Duodenal mucosa (tissue), 2 donors: Measurements from ENCODE around the gene SPTSSA.
"Not testable (repeated sequence)": the region's sequence is repeated elsewhere in the genome, so short reads cannot be mapped to it uniquely, and the experiment has no call there.

Experiments used
- H3K27ac ChIP-seq: one replicate; pipeline ENCODE4 v1.7.0; 2013; ENCODE audit warnings: low read depth, low read length
- H3K27me3 ChIP-seq, 2 donors: one replicate each; pipeline ENCODE4 v1.7.0; 2013; ENCODE audit warnings: low read length in 2 of 2, control low read depth in 1 of 2; ENCODE audit not compliant: insufficient read depth in 2 of 2, control insufficient read depth in 1 of 2
- H3K36me3 ChIP-seq, 2 donors: one replicate each; pipeline ENCODE4 v1.7.0; 2013; ENCODE audit warnings: low read length in 2 of 2, control low read depth in 1 of 2; ENCODE audit not compliant: insufficient read depth in 2 of 2, control insufficient read depth in 1 of 2
- H3K4me1 ChIP-seq, 2 donors: one replicate each; pipeline ENCODE4 v1.7.0; 2013; ENCODE audit warnings: low read length in 2 of 2, control low read depth in 1 of 2; ENCODE audit not compliant: insufficient read depth in 2 of 2, control insufficient read depth in 1 of 2
- H3K4me3 ChIP-seq, 2 donors: one replicate each; pipeline ENCODE4 v1.7.0; 2013; ENCODE audit warnings: low read length in 2 of 2, low read depth in 1 of 2
- H3K9ac ChIP-seq, 2 donors: one replicate each; pipeline ENCODE4 v1.7.0; 2013; ENCODE audit warnings: low read length in 2 of 2, low read depth in 1 of 2
- H3K9me3 ChIP-seq, 2 donors: one replicate each; pipeline ENCODE4 v1.7.0; 2013; ENCODE audit warnings: low read length in 2 of 2, control low read depth in 1 of 2; ENCODE audit not compliant: control insufficient read depth in 1 of 2

Gene SPTSSA, protein sequence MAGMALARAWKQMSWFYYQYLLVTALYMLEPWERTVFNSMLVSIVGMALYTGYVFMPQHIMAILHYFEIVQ

DNA sequence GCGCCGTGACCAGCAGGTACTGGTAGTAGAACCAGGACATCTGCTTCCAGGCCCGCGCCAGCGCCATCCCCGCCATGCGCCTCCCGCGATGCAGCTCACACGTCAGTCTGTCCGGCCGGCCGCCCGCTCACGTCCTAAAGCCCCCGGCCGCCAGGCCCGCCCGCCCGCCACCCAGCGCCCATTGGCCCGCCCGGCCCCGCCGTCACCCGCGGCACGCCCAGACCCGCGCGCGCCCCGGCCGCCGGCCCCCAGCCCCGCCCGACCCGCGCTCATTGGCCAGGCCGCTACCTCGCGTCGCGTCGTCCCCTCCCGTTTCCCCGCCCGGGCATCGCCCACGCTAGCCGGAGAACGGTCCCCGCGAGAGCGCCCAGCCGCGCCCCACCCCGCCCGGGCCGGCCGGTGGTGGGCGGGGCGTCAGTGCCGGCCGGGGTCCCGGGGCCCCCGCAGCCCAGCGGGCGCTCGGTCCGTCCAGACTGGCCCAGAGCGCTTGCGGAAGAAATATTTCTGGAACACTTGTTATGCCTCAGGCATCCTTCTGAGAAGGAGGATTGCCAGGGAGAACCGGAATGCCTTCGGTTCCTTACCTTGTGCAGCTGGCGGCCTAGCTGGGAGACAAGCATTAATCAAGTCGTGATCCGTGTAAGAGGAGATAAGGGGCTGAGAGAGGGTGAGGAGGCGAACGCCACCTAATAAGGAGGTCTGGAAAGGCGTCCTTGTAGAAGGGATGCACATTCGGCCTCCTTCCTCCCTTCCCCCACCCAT is at the start of gene SPTSSA:
TSS of gene SPTSSA (minus strand) at position 109 of the 762 bp plus-strand sequence. CDS start at position 76, 33 bp downstream.
- H3K9ac ChIP-seq: peak within 1 kb of the TSS; percentile 65 to 80
- H3K9me3 ChIP-seq: no peaks in the 10 kb centered on the region
- H3K36me3 ChIP-seq: no peaks in the 10 kb centered on the region
- peak within 1 kb of the TSS; percentile 87 for H3K27ac ChIP-seq
- H3K4me1 ChIP-seq: peaks cover 24 to 28% of the 10 kb centered on the region in 2 donors
- no peaks in the 10 kb centered on the region for H3K27me3 ChIP-seq
- H3K4me3 ChIP-seq: peak within 1 kb of the TSS; percentile 80 to 86

DNA sequence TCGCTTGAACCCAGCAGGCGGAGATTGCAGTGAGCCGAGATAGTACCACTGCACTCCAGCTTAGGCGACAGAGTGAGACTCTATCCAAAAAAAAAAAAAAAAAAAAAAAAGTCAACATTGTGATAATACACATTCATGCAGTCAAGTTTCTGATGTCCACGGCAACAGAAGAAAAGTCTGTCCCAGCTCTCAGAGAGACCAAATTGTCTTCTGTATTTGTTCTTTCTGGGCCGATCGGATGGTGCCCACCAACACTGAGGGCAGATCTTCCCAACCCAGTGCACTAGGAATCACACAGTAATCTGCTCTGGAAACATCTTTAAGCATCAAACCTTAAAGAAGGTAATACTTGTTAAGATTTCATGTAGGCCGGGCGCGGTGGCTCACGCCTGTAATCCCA is 45.8 kb upstream of the SPTSSA start:
- no peaks in the 10 kb centered on the region for H3K27me3 ChIP-seq
- no peaks in the 10 kb centered on the region for H3K9me3 ChIP-seq
- no peak overlapping the region for H3K9ac ChIP-seq
- H3K27ac ChIP-seq: no peak overlapping the region
- no peak overlapping the region for H3K4me3 ChIP-seq
- H3K36me3 ChIP-seq: no peaks in the 10 kb centered on the region
- peaks cover 0 to 8% of the 10 kb centered on the region in 2 donors for H3K4me1 ChIP-seq

DNA sequence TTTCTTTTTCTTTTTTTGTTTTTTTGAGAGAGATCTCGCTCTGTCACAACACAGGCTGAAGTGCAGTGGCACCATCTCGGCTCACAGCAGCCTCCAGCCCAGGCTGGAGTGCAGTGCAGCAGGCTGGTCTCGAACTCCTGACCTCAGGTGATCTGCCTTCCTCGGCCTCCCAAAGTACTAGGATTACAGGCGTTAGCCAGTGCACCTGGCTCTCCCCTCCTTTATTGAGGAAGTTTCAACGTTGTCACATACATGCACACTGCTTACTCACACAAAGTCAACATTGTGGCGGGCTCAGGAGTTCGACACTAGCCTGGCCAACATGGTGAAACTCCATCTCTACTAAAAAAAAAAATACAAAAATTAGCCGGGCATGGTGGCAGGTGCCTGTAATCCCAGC is 45.4 kb upstream of the SPTSSA start:
- Histone ChIP-seq H3K27ac (no peak overlapping the region), H3K4me1 (peaks cover 4 to 8% of the 10 kb centered on the region in 2 donors), H3K4me3 (no peak overlapping the region), H3K36me3 (no peaks in the 10 kb centered on the region), H3K9ac (no peak overlapping the region), H3K9me3 (no peaks in the 10 kb centered on the region), H3K27me3 (no peaks in the 10 kb centered on the region)

DNA sequence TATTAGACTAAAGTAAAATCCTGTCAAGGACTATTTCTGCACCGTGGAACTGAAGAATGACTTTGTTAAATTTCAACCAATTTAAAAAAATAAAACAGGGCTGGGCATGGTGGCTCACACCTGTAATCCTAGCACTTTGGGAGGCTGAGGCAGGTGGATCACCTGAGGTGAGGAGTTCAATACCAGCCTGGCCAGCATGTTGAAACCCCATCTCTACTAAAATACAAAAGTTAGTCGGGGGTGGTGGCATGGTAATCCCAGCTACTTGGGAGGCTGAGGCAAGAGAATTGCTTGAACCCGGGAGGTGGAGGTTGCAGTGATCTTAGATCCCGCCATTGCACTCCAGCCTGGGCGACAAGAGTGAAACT is 43.1 kb upstream of the SPTSSA start:
- H3K9ac ChIP-seq, H3K27me3 ChIP-seq, H3K36me3 ChIP-seq, H3K4me3 ChIP-seq, H3K9me3 ChIP-seq: not testable (repeated sequence)
- Histone ChIP-seq H3K4me1 (peaks cover 11 to 14% of the 10 kb centered on the region in 2 donors), H3K27ac (peak overlapping the region; percentile 56)

DNA sequence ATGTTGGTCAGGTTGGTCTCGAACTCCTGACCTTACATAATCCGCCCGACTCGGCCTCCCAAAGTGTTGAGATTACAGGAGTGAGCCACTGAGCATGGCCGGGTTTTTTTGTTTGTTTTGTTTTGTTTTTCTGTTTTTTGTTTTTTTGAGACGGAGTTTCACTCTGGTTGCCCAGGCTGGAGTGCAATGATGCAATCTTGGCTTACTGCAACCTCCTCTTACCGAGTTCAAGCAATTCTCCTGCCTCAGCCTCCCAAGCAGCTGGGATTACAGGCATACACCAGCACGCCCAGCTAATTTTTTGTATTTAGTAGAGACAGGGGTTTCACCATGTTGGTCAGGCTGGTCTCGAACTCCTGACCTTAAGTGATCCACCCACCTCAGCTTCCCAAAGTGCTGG is 42.0 kb upstream of the SPTSSA start:
- H3K27me3 ChIP-seq, H3K36me3 ChIP-seq, H3K9ac ChIP-seq, H3K9me3 ChIP-seq, H3K27ac ChIP-seq, H3K4me3 ChIP-seq: not testable (repeated sequence)
- peaks cover 11 to 14% of the 10 kb centered on the region in 2 donors for H3K4me1 ChIP-seq

DNA sequence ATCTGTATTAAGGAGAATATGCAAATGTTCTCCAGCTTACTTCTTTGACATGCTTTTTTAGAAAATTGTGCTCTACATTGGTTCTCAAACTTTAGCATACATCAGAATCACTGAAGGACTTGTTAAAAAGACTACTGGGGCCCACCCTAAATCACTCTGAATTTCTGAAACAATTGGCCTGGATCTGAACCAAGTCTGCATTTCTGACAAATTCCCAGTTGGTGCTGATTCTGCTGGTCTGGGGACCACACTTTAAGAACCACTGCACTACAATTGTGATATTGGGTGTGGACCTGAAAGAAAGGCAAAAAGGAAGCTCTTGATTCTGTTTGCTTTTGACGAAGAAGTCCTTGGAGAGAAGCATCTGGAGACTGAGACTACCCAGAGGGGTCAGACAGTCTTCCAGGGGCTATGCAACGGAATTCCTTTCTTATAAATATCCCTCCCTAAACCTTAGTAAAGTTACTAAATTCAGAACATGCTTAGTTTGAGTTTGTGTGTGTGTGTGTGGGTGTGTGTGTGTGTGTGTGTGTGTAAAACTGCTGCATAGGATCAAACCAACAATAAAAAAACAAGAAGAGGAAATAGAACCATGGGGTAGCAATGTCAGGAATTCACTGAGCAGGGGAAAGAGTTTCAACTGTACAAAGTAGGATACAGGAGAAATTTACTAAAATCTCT is 40.6 kb upstream of the SPTSSA start:
- no peak overlapping the region for H3K9ac ChIP-seq
- peaks cover 12 to 15% of the 10 kb centered on the region in 2 donors for H3K4me1 ChIP-seq
- no peaks in the 10 kb centered on the region for H3K9me3 ChIP-seq
- no peaks in the 10 kb centered on the region for H3K27me3 ChIP-seq
- H3K27ac ChIP-seq: no peak overlapping the region
- H3K36me3 ChIP-seq: no peaks in the 10 kb centered on the region
- no peak overlapping the region for H3K4me3 ChIP-seq

DNA sequence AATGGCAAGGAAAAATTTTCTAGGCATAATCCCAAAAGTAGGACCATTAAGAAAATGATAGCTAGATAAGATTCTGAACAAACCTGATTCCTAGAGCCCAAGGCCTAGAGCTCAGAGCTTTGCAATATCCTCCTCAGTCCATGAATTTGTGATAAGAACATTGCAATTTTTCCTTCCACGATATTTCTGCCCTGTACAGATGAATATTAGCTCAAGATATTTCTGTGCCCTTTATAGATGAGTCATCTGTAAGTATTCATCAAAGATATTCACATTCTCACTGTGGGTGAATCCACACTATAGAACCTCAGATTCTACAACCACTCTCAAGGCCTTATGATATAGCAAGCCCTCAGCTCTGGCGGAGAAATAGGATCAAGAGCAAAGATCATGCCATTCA is 40.0 kb upstream of the SPTSSA start:
- Histone ChIP-seq H3K9ac (no peak overlapping the region), H3K36me3 (no peaks in the 10 kb centered on the region), H3K4me3 (no peak overlapping the region), H3K9me3 (no peaks in the 10 kb centered on the region), H3K27me3 (no peaks in the 10 kb centered on the region), H3K4me1 (peaks cover 19 to 21% of the 10 kb centered on the region in 2 donors), H3K27ac (no peak overlapping the region)

DNA sequence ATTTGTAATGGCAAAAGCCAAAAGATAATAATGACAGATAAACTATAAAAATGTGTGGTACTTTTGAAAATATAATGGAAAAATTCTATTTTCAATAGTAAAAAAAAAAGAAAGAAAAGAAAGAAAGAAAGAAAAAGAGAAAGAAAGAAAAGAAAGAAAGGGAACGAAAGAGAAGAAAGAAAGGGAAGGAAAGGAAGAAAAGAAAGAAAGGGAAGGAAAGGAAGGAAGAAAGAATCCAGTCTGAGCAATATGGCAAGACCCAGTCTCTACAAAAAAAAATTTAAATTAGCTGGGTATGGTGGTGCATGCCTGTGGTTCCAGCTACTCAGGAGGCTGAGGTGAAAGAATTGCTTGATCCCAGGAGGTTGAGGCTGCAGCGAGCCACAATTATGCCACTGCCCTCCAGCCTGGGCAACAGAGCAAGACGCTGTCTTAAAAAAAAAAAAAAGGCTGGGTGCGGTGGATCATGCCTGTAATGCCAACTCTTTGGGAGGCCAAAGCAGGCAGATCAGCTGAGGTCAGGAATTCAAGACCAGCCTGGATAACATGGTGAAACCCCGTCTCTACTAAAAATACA is 39.1 kb upstream of the SPTSSA start:
- no peak overlapping the region for H3K4me3 ChIP-seq
- no peaks in the 10 kb centered on the region for H3K27me3 ChIP-seq
- H3K27ac ChIP-seq: no peak overlapping the region
- H3K36me3 ChIP-seq: no peaks in the 10 kb centered on the region
- H3K9me3 ChIP-seq: no peaks in the 10 kb centered on the region
- no peak overlapping the region for H3K9ac ChIP-seq
- H3K4me1 ChIP-seq: peaks cover 23 to 28% of the 10 kb centered on the region in 2 donors

DNA sequence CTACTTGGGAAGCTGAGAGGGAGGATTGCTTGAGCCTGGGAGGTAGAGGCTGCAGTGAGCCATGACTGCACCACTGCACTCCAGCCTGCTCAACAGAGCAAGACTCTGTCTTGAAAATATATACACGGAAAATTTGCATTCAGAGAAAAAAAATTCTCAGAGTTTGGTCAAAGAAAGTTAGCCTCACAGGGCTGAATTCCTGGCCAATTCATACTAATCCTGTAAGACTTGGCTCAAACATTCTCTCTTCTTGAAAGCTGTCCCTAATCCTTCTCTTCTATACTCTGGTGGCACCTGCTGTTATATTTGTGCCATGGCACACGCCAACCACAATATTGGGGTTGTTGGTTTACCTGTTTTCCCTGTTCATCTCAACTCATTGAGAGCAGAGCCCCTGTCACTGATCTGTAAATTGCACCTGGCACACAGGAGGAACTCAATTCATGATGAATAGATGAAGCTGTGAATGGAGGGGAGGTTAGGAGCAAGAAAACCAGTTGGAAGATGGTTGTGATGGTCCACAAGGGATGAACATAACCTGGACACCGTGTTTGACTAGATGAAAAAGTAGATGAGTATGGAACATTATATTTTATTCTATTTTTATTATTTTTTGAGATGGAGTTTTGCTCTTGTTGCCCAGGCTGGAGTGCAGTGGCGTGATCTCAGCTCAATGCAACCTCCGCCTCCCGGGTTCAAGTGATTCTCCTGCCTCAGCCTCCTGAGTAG is 36.8 kb upstream of the SPTSSA start:
- no peaks in the 10 kb centered on the region for H3K27me3 ChIP-seq
- no peak overlapping the region for H3K27ac ChIP-seq
- no peak overlapping the region for H3K4me3 ChIP-seq
- peaks cover 18 to 28% of the 10 kb centered on the region in 2 donors for H3K4me1 ChIP-seq
- no peaks in the 10 kb centered on the region for H3K9me3 ChIP-seq
- H3K9ac ChIP-seq: no peak overlapping the region
- no peaks in the 10 kb centered on the region for H3K36me3 ChIP-seq
